ENCODE measurements around the gene CACNA1F.
"Not testable (repeated sequence)": the region's sequence is repeated elsewhere in the genome, so short reads cannot be mapped to it uniquely, and the experiment has no call there.

CACNA1F gene

GRCh38 chrX:49174723-49175122 is 58.4 kb downstream of the CACNA1F start:
- no peak for DNase-seq (ENCODE audit: low spot score)

- not testable (repeated sequence) for DNase-seq (ENCODE audit: low spot score)
Observed at GRCh38 chrX:49173544-49173943, 59.6 kb downstream of the CACNA1F start.

- DNase-seq (ENCODE audit: low spot score), result no peak
Observed at GRCh38 chrX:49172280-49172780, 60.8 kb downstream of the CACNA1F start.

GRCh38 chrX:49171752-49172279 is 61.3 kb downstream of the CACNA1F start, which contains the start of gene PLP2:
Gene PLP2 (plus strand): TSS chrX:49171898. CDS start chrX:49172001, 103 bp downstream.
- no peak for DNase-seq (ENCODE audit: low spot score)

GRCh38 chrX:49167740-49168108 is 65.4 kb downstream of the CACNA1F start:
- DNase-seq (ENCODE audit: low spot score), result no peak

GRCh38 chrX:49166914-49167739 is 66.0 kb downstream of the CACNA1F start:
- no peak for DNase-seq (ENCODE audit: low spot score)

GRCh38 chrX:49165901-49166881 is 66.9 kb downstream of the CACNA1F start:
- peak; percentile 80 for DNase-seq (ENCODE audit: low spot score)

GRCh38 chrX:49164589-49165360 is 68.4 kb downstream of the CACNA1F start:
- DNase-seq (ENCODE audit: low spot score), result no peak

GRCh38 chrX:49163555-49164419 is 69.4 kb downstream of the CACNA1F start:
- DNase-seq (ENCODE audit: low spot score), result peak; percentile 85

GRCh38 chrX:49162620-49163019 is 70.5 kb downstream of the CACNA1F start, which contains the start of gene MAGIX:
Gene MAGIX (plus strand): TSS chrX:49162758. CDS start chrX:49162890, 132 bp downstream.
- DNase-seq (ENCODE audit: low spot score), result no peak

GRCh38 chrX:49161632-49162031 is 71.5 kb downstream of the CACNA1F start:
- DNase-seq (ENCODE audit: low spot score), result no peak

- no peak for DNase-seq (ENCODE audit: low spot score)
Observed at GRCh38 chrX:49160908-49161307, 72.2 kb downstream of the CACNA1F start.

GRCh38 chrX:49157194-49157593 is 75.9 kb downstream of the CACNA1F start:
- no peak for DNase-seq (ENCODE audit: low spot score)

GRCh38 chrX:49155900-49156837 is 77.0 kb downstream of the CACNA1F start:
- peak; percentile 83 for DNase-seq (ENCODE audit: low spot score)

- DNase-seq (ENCODE audit: low spot score), result no peak
Observed at GRCh38 chrX:49155243-49155899, 77.8 kb downstream of the CACNA1F start.

Measured in ecto neural progenitor cell (in vitro differentiated cells).